Endodermal cell (in vitro differentiated cells): ENCODE results near the gene ATOH1. TPM values are rescaled to one million over a fixed set of nuclear protein-coding genes. Genes with fewer than 3 reads are reported as not detected.
A peak's percentile ranks its signal among the peaks of the same experiment; 100 is the strongest.

Experiments
- DNase-seq: peaks from one replicate; pipeline ENCODE4 v3.0.0-alpha.2; 2017
- H3K27ac ChIP-seq: 2 replicates; pipeline ENCODE4 v1.5.1; 2013; ENCODE audit warnings: mild to moderate bottlenecking, low read depth, low read length, moderate library complexity
- H3K27me3 ChIP-seq: 2 replicates; pipeline ENCODE4 v1.6.1; 2013; ENCODE audit warnings: mild to moderate bottlenecking, low read length, moderate library complexity; ENCODE audit not compliant: insufficient read depth, control insufficient read depth, poor library complexity, severe bottlenecking
- H3K36me3 ChIP-seq: 2 replicates; pipeline ENCODE4 v1.7.0; 2013; ENCODE audit warnings: mild to moderate bottlenecking, low read length, moderate library complexity; ENCODE audit not compliant: control insufficient read depth, insufficient read depth
- H3K4me1 ChIP-seq: one replicate; pipeline ENCODE4 v1.7.0; 2013; ENCODE audit warnings: low read length; ENCODE audit not compliant: control insufficient read depth, insufficient read depth
- H3K4me3 ChIP-seq: 2 replicates; pipeline ENCODE4 v1.5.1; 2013; ENCODE audit warnings: mild to moderate bottlenecking, low read length, moderate library complexity
- H3K9ac ChIP-seq: 2 replicates; pipeline ENCODE4 v1.6.1; 2013; ENCODE audit warnings: mild to moderate bottlenecking, low read length, moderate library complexity; ENCODE audit not compliant: poor library complexity, severe bottlenecking; ENCODE audit errors: extremely low read depth
- H3K9me3 ChIP-seq: 2 replicates; pipeline ENCODE4 v1.6.1; 2013; ENCODE audit warnings: mild to moderate bottlenecking, low read length, moderate library complexity; ENCODE audit not compliant: control insufficient read depth
- H3K27ac Mint-ChIP-seq: 2 replicates; pipeline ENCODE4 v1.8.0; 2020; ENCODE audit warnings: mixed read lengths
- H3K27me3 Mint-ChIP-seq: 2 replicates; pipeline ENCODE4 v1.8.0; 2021; ENCODE audit warnings: mild to moderate bottlenecking, mixed read lengths; ENCODE audit not compliant: insufficient read depth
- H3K36me3 Mint-ChIP-seq: 2 replicates; pipeline ENCODE4 v1.8.0; 2020; ENCODE audit warnings: low read depth, mixed read lengths
- H3K4me1 Mint-ChIP-seq: 2 replicates; pipeline ENCODE4 v1.8.0; 2020; ENCODE audit warnings: mixed read lengths
- H3K4me3 Mint-ChIP-seq: 2 replicates; pipeline ENCODE4 v1.8.0; 2020; ENCODE audit warnings: mild to moderate bottlenecking, moderate library complexity, mixed read lengths
- H3K9me3 Mint-ChIP-seq: 2 replicates; pipeline ENCODE4 v1.8.0; 2020; ENCODE audit warnings: mild to moderate bottlenecking, mixed read lengths
- CTCF ChIP-seq: fragments of 200-600 bp; sonication (generic); conservative IDR thresholded peaks from 2 replicates; pipeline ENCODE4 v1.5.0; 2021; ENCODE audit warnings: antibody characterized with exemption, mild to moderate bottlenecking
- WGBS, 2 experiments: methylation state at CpG; one replicate each; pipeline versions ENCODE4 v1.1.5 to v1.1.7; 2013; ENCODE audit warnings: missing lambda C conversion rate in 2 of 2, mixed read lengths in 1 of 2; ENCODE audit not compliant: insufficient coverage in 1 of 2, insufficient read length in 1 of 2; 5-methylcytosine and 5-hydroxymethylcytosine counted together
- total RNA-seq, 2 donors: library from RNA; stranded (reverse); fragmentation: NEBNext Ultra II Directional in 1 of 2; extraction: Animal tissue kit (Norgen Biotek cat#: 25700) in 1 of 2; gene quantifications; 2 replicates in 1 of 2; 3 replicates in 1 of 2; pipeline ENCODE4 v1.2.1, GENCODE V29; 2021

The ATOH1 gene
- total RNA-seq, 2 donors from 2014 or later = 1.0 to 1.6 TPM

GRCh38 chr4:93814722-93815121 lies 13.8 kb upstream of the ATOH1 start:
- H3K4me1 Mint-ChIP-seq = peaks cover 7% of the 10 kb centered on the region
- TF ChIP-seq CTCF = no peak
- WGBS, 2 experiments = 63 to 70% methylated on average over 2 to 4 of the region's 4 CpGs

GRCh38 chr4:93825551-93826216 lies 2.9 kb upstream of the ATOH1 start:
- WGBS, 2 experiments = 16 to 33% methylated on average over 1 to 4 of the region's 4 CpGs
- Mint-ChIP-seq H3K4me1 (peaks cover 38% of the 10 kb centered on the region), H3K27me3 (peaks cover 97% of the 10 kb centered on the region), H3K36me3 (no peaks in the 10 kb centered on the region), H3K4me3 (no peak overlapping the region), H3K9me3 (no peaks in the 10 kb centered on the region), H3K27ac (no peak overlapping the region)
- DNase-seq = peak; percentile 76
- no peaks in the 10 kb centered on the region for H3K9me3 ChIP-seq
- no peaks in the 10 kb centered on the region for H3K36me3 ChIP-seq
- no peak overlapping the region for H3K4me3 ChIP-seq
- peaks cover 99% of the 10 kb centered on the region for H3K27me3 ChIP-seq
- no peak overlapping the region for H3K27ac ChIP-seq
- no peak for TF ChIP-seq CTCF
- peaks cover 7% of the 10 kb centered on the region for H3K4me1 ChIP-seq
- H3K9ac ChIP-seq = no peak overlapping the region

More at GRCh38 chr4:93814722-93815121, 13.8 kb upstream of the ATOH1 start:
- Mint-ChIP-seq H3K4me3 (no peak overlapping the region), H3K36me3 (no peaks in the 10 kb centered on the region), H3K9me3 (no peaks in the 10 kb centered on the region), H3K27ac (no peak overlapping the region), H3K27me3 (peaks cover 33% of the 10 kb centered on the region)
- no peak overlapping the region for H3K27ac ChIP-seq
- H3K4me3 ChIP-seq = no peak overlapping the region
- no peaks in the 10 kb centered on the region for H3K4me1 ChIP-seq
- no peaks in the 10 kb centered on the region for H3K9me3 ChIP-seq
- DNase-seq = peak; percentile 62
- peaks cover 39% of the 10 kb centered on the region for H3K27me3 ChIP-seq
- no peaks in the 10 kb centered on the region for H3K36me3 ChIP-seq
- H3K9ac ChIP-seq = no peak overlapping the region

- no peak overlapping the region for H3K27ac ChIP-seq
- Mint-ChIP-seq H3K27ac (no peak overlapping the region), H3K9me3 (no peaks in the 10 kb centered on the region), H3K4me3 (peak overlapping the region; percentile 66), H3K36me3 (no peaks in the 10 kb centered on the region), H3K27me3 (peaks cover 98% of the 10 kb centered on the region), H3K4me1 (peaks cover 47% of the 10 kb centered on the region)
- H3K36me3 ChIP-seq = no peaks in the 10 kb centered on the region
- TF ChIP-seq CTCF = no peak
- H3K4me1 ChIP-seq = peaks cover 7% of the 10 kb centered on the region
- no peak overlapping the region for H3K9ac ChIP-seq
- peak overlapping the region; percentile 73 for H3K4me3 ChIP-seq
- 2 to 14% methylated on average over 6 to 26 of the region's 26 CpGs for WGBS, 2 experiments
- no peaks in the 10 kb centered on the region for H3K9me3 ChIP-seq
- H3K27me3 ChIP-seq = peaks cover 99% of the 10 kb centered on the region
- DNase-seq = peak; percentile 87
These were observed 1.1 kb upstream of the ATOH1 start for GRCh38 chr4:93827272-93827947.
